Fibroblast of mammary gland (primary cell): ENCODE data around the gene HEPACAM.

Experiments
- DNase-seq: peaks from one replicate; pipeline ENCODE4 v3.0.0-alpha.2; 2010; ENCODE audit warnings: low read depth
- H3K4me3 ChIP-seq: 2 replicates; pipeline ENCODE4 v1.5.1; 2011; ENCODE audit warnings: low read depth, mild to moderate bottlenecking, low read length, moderate library complexity; ENCODE audit not compliant: control insufficient read depth
- TF ChIP-seq, protein P1 (sequence below): conservative IDR thresholded peaks from 2 replicates; pipeline ENCODE4 v1.5.1; 2011; ENCODE audit warnings: low read depth, low read length, inconsistent platforms; ENCODE audit not compliant: control insufficient read depth, insufficient read depth

HEPACAM gene

DNA sequence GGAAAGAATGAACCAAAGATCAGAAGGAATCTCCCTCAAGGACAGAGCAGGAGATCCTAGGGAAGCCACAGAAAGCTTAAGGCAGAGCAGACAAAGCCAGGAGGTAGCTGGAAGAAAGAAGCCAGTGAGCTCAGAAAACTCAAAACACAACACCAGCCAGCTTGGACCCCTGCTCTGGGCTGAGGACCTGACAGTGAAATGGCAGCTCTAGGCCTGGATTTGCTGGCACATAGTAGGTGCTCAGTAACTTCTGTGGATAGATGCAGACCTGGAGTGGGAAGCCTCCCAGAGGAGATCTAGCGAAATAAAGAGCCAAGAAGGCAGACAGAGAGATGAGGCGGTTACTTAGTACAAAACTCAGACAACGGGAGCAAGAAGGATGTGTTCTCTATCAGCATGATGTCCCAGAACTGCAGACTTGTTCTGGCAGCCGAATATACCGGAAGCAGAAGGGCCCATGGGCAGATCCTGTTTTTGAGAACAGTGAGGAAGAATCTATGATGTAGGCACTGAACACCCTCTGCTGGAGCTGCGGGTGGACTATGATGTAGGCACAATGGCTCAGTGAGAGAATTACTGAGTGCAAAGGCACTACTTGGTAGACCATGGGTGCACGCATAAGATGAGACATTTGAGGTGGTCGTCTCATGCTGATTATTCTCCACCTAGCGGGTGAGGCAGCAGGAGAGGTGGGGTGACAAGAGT, 42.9 kb downstream of the HEPACAM start:
- H3K4me3 ChIP-seq: no peak overlapping the region
- TF ChIP-seq, protein P1, sequence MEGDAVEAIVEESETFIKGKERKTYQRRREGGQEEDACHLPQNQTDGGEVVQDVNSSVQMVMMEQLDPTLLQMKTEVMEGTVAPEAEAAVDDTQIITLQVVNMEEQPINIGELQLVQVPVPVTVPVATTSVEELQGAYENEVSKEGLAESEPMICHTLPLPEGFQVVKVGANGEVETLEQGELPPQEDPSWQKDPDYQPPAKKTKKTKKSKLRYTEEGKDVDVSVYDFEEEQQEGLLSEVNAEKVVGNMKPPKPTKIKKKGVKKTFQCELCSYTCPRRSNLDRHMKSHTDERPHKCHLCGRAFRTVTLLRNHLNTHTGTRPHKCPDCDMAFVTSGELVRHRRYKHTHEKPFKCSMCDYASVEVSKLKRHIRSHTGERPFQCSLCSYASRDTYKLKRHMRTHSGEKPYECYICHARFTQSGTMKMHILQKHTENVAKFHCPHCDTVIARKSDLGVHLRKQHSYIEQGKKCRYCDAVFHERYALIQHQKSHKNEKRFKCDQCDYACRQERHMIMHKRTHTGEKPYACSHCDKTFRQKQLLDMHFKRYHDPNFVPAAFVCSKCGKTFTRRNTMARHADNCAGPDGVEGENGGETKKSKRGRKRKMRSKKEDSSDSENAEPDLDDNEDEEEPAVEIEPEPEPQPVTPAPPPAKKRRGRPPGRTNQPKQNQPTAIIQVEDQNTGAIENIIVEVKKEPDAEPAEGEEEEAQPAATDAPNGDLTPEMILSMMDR: no peak
- DNase-seq: no peak

DNA sequence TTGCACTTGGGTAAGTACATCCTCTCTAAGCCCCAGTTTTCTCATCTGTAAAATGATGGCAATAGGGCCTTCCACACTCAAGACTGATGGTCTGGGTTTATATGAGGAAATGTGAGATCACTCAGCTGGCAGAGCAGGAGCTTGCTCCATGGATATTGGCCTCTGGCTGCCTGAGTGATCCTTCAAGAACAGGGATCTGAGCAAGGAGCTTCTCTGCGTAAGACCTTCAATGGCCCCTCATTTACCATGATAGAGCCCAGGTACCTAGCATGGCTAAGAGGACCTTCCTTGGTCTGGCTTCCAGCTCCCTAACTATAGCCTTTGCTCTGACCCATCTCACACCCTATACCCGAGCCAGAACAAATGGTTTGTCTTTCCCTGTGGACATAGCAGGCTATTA, 43.7 kb downstream of the HEPACAM start:
- TF ChIP-seq, protein P1: no peak
- no peak overlapping the region for H3K4me3 ChIP-seq
- DNase-seq: no peak

DNA sequence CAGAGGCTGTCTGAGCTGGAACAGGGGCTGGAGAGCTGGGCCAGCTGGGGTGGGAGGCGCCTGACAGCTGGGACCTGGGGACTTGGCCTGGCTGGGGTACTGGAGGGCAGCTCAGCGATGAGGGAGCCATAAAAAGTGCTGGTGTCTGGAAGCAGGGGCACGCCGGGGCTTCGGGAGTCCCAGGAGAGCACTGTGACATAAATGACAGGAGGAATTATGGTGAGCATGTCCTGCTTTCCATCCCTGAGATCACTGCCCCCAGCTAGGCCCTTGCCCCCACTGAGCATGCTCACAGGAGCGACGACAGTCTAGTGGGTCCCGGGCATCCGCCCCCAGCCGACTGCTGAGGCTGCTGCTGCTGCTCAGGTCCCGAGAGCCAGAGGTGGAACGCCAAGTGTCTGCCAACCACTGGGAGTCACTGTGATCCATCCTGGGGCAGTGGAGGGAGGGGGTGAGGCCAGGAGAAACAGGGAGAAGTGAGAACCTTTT, 44.4 kb downstream of the HEPACAM start:
- H3K4me3 ChIP-seq: no peak overlapping the region
- TF ChIP-seq, protein P1: no peak
- DNase-seq: no peak

DNA sequence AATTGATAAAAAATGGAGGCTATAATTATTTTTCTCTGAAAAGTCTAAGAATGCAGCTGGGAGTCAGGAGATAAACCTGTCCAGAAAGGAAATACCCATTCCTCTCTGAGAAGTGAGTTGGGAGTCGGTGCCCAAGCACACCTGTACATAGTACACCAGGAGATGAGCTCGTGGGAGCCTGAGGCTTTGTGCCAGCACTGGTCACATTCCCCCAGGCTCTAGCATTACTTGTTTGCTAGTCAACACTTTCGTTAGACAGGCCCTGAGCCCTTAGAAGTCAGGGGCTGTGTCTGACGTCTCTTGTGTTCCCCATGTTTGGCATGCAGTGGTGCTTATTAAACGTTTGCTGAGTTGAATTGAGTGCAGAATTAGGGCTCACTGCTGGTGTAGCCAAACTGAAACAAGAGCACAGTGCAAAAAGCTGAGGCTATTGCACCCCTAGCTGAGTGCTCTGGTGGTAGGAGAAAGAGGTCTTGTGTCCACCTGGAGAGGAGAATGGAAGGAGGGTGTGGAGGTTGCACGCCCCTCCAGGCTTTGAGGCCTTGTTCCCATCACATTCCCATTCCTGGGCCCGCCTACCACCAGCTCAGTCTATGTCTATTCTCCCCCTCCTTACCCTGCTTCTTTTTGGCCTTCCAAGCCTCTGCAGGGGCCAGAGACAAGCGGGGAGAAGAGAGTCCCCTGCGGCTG, 45.0 kb downstream of the HEPACAM start:
- TF ChIP-seq, protein P1: no peak
- H3K4me3 ChIP-seq: no peak overlapping the region
- no peak for DNase-seq

DNA sequence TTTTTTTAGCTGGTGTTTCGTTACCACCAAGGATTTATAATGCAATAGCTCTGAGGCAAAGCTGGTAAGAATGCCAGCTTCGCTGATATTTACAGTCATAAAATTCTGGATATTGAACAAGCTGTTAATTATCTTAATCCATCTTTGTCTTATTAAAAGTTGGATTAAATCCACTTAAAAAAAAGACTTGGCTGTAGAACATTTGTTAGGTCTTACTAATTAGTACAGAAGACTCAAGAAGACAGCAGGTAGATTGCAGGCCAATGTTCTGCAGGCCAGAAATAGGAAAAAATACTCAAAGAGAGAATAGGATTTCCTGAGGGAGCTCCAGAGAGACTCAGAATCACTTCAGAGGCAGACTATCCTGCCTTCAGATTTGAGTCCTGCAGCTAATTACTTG, 45.7 kb downstream of the HEPACAM start:
- no peak overlapping the region for H3K4me3 ChIP-seq
- TF ChIP-seq, protein P1: no peak
- no peak for DNase-seq

DNA sequence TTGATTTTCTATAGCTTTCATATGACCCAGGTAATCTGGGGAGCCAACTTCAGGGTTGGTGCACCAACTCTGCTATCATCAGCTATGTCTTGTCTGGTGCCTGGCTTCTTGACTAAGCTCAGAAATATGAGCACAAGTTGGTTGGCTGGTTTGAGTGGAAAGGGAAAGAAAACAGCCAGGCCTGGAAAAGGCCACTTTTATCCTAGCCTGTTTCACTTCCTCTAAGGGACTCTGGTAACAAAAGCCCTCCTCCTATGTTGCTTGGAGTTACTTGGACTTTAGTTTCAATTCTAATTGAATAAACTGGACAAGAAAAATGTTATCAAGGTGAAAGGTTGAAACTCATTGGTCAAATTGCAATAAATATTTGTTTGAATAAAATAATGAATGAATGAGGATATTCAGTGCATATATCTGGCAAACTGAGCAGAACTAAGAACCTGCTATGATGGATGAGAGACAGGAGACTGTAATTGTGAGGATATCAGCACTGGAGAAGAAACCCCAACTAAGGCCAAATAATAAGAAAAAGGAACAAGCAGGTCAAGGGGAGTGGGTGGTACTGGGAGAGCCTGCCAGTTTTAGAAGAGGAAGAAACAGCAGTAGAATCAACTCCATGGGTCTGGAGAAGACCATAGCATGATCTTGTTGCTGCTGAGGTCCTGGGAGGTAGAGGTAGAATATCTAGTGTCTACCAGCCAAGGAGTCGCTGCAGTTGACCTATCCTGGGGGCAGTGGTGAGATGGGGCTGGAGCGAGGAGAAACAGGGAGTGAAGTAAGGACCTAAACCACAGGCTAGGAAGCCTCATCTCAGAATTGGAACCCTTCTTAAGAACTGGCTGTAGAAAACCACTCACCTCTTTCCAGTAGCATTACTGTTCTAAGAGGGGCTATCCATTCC, 46.4 kb downstream of the HEPACAM start:
- H3K4me3 ChIP-seq: no peak overlapping the region
- TF ChIP-seq, protein P1: no peak
- DNase-seq: no peak
